Peyer's patch (tissue), 4 donors: ENCODE measurements around the gene DNAH8.

Experiments used
- POLR2A ChIP-seq, 2 donors: fragments of 450-650 bp; IDR thresholded peaks; one replicate each; pipeline ENCODE4 v1.5.1; 2017; ENCODE audit warnings: antibody characterized with exemption in 2 of 2, mild to moderate bottlenecking in 2 of 2, moderate library complexity in 2 of 2
- TF ChIP-seq, protein P1 (sequence below), 6 experiments: fragments of 450-650 bp in 4 of 6; fragments of 200-600 bp in 2 of 6; sonication (generic) in 1 of 6; IDR thresholded peaks; one replicate each; pipeline ENCODE4 v1.5.1; 2017 to 2019; ENCODE audit warnings: antibody characterized with exemption in 6 of 6, mild to moderate bottlenecking in 3 of 6, moderate library complexity in 1 of 6

DNA sequence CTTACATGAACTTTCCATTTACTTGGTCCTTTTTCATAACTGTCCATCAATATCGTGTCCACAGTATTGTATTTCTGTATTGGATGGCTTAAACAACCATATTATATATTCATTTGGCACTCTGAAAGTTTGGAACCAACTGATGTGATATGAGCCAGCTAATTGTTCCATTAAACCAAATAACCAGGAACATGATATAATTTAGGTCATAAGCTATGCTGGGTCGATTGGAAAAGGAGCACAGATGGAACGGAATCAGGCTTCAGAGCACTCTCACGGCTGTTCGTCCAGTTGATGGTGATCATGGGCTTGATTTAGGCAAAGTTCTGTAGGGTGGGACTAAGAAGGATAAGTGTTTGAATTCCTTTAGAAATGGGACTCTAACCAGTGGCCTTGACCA is 142.7 kb downstream of the DNAH8 start:
- TF ChIP-seq, protein P1, sequence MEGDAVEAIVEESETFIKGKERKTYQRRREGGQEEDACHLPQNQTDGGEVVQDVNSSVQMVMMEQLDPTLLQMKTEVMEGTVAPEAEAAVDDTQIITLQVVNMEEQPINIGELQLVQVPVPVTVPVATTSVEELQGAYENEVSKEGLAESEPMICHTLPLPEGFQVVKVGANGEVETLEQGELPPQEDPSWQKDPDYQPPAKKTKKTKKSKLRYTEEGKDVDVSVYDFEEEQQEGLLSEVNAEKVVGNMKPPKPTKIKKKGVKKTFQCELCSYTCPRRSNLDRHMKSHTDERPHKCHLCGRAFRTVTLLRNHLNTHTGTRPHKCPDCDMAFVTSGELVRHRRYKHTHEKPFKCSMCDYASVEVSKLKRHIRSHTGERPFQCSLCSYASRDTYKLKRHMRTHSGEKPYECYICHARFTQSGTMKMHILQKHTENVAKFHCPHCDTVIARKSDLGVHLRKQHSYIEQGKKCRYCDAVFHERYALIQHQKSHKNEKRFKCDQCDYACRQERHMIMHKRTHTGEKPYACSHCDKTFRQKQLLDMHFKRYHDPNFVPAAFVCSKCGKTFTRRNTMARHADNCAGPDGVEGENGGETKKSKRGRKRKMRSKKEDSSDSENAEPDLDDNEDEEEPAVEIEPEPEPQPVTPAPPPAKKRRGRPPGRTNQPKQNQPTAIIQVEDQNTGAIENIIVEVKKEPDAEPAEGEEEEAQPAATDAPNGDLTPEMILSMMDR (IDR thresholded peaks at IDR 0.05): no peak
- TF ChIP-seq POLR2A (IDR thresholded peaks at IDR 0.05): no peak
